NAMALWA (cell line): ENCODE results near the gene ACKR3.

ENCODE experiments used
- DNase-seq: peaks from one replicate; pipeline ENCODE4 v3.0.0-alpha.2; 2015; ENCODE audit warnings: low spot score

Gene ACKR3

GRCh38 chr2:236550290-236550689, 19.3 kb upstream of the ACKR3 start:
- no peak for DNase-seq

GRCh38 chr2:236550701-236551465, 18.7 kb upstream of the ACKR3 start:
- no peak for DNase-seq

- no peak for DNase-seq
Measured at GRCh38 chr2:236551471-236552211, 18.0 kb upstream of the ACKR3 start.

- no peak for DNase-seq
Measured at GRCh38 chr2:236552212-236552542, 17.4 kb upstream of the ACKR3 start.

- no peak for DNase-seq
Measured at GRCh38 chr2:236552581-236553363, 16.9 kb upstream of the ACKR3 start.

GRCh38 chr2:236553522-236553921, 16.1 kb upstream of the ACKR3 start:
- no peak for DNase-seq

GRCh38 chr2:236554629-236555282, 14.9 kb upstream of the ACKR3 start:
- DNase-seq: peak; percentile 28

- no peak for DNase-seq
Measured at GRCh38 chr2:236555481-236555880, 14.1 kb upstream of the ACKR3 start.

- DNase-seq: no peak
Measured at GRCh38 chr2:236557306-236558030, 12.2 kb upstream of the ACKR3 start.

GRCh38 chr2:236558036-236558435, 11.6 kb upstream of the ACKR3 start:
- peak; percentile 54 for DNase-seq

- DNase-seq: no peak
Measured at GRCh38 chr2:236558993-236559978, 10.3 kb upstream of the ACKR3 start.

- no peak for DNase-seq
Measured at GRCh38 chr2:236561874-236562273, 7.8 kb upstream of the ACKR3 start.

- DNase-seq: peak; percentile 16
Measured at GRCh38 chr2:236562434-236562833, 7.2 kb upstream of the ACKR3 start.

- DNase-seq: no peak
Measured at GRCh38 chr2:236563953-236564352, 5.7 kb upstream of the ACKR3 start.

- no peak for DNase-seq
Measured at GRCh38 chr2:236565212-236565611, 4.4 kb upstream of the ACKR3 start.

- no peak for DNase-seq
Measured at GRCh38 chr2:236565879-236566402, 3.7 kb upstream of the ACKR3 start.

- no peak for DNase-seq
Measured at GRCh38 chr2:236566596-236566995, 3.0 kb upstream of the ACKR3 start.

- DNase-seq: no peak
Measured at GRCh38 chr2:236568068-236568921, 1.3 kb upstream of the ACKR3 start.

- no peak for DNase-seq
Measured at GRCh38 chr2:236568922-236569572, 578 bp upstream of the ACKR3 start.
